Tibial nerve (tissue), 4 donors: Measurements from ENCODE around the gene STX8. TPM values are rescaled to one million over a fixed set of nuclear protein-coding genes. Genes with fewer than 3 reads are reported as not detected.
A peak's percentile ranks its signal among the peaks of the same experiment; 100 is the strongest.

Experiments used
- DNase-seq, 2 donors: peaks; one replicate each; pipeline ENCODE4 v3.0.0-alpha.2; 2019; ENCODE audit warnings: low spot score in 2 of 2
- H3K27ac ChIP-seq, 4 donors: fragments of 200-600 bp; sonication (generic) in 3 of 4; one replicate each; pipeline ENCODE4 v1.5.1; 2017 to 2019; ENCODE audit warnings: mild to moderate bottlenecking in 1 of 4
- H3K27me3 ChIP-seq, 2 donors: fragments of 200-600 bp; sonication (generic) in 1 of 2; one replicate each; pipeline versions ENCODE4 v1.5.1 to v1.6.0; 2017 to 2019
- H3K36me3 ChIP-seq, 3 donors: fragments of 200-600 bp; sonication (generic); one replicate each; pipeline ENCODE4 v1.5.1; 2018 to 2019
- H3K4me1 ChIP-seq, 4 donors: fragments of 200-600 bp; sonication (generic) in 3 of 4; one replicate each; pipeline ENCODE4 v1.5.1; 2017 to 2019
- H3K4me3 ChIP-seq, 4 donors: fragments of 200-600 bp; sonication (generic) in 3 of 4; one replicate each; pipeline ENCODE4 v1.5.1; 2017 to 2019; ENCODE audit warnings: mild to moderate bottlenecking in 1 of 4, moderate library complexity in 1 of 4
- H3K9me3 ChIP-seq, 4 donors: fragments of 200-600 bp; sonication (generic) in 3 of 4; one replicate each; pipeline ENCODE4 v1.5.1; 2017 to 2019
- EP300 ChIP-seq, 2 donors: sonication (generic); formaldehyde crosslinking; IDR thresholded peaks; one replicate each; pipeline ENCODE4 v1.6.1; 2017; ENCODE audit warnings: antibody characterized with exemption in 2 of 2, mild to moderate bottlenecking in 1 of 2
- POLR2A ChIP-seq, 2 donors: fragments of 450-650 bp; IDR thresholded peaks; one replicate each; pipeline ENCODE4 v1.6.1; 2017; ENCODE audit warnings: antibody characterized with exemption in 2 of 2, mild to moderate bottlenecking in 2 of 2, moderate library complexity in 2 of 2
- WGBS, 2 donors: methylation state at CpG; one replicate each; pipeline ENCODE4 v1.1.5; 2018; 5-methylcytosine and 5-hydroxymethylcytosine counted together
- total RNA-seq, 4 donors: library from RNA; depleted of rRNA; stranded (reverse); fragments of >200 nt; gene quantifications; one replicate each; pipeline ENCODE4 v1.1.0, GENCODE V29; 2016
- TF ChIP-seq, protein P1 (sequence below), 5 experiments: fragments of 200-600 bp in 3 of 5; fragments of 450-650 bp in 2 of 5; sonication (generic) in 3 of 5; IDR thresholded peaks; one replicate each; pipeline ENCODE4 v1.5.1; 2016 to 2019; ENCODE audit warnings: antibody characterized with exemption in 5 of 5, mild to moderate bottlenecking in 3 of 5, moderate library complexity in 2 of 5

The STX8 gene
- total RNA-seq, 4 donors from 2014 or later = 57.7 to 97.2 (median 69.1) TPM

DNA sequence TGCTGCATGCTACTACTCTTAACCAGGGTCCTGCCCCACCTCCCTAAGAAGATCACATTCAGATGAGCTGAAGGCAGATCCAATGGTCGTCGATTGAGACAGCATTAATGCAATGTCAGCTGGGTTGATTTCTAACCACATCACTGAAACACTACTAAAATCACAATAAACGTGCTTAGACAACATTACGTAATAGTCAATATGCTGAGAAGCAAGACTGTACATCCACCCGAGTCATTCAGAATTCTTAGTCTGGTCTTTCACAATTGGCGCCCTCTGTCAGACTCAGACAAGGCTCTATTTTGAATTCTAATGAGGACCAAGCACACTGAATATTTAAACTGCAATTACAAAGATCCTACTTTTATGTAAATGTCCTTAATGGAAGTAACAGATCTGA, 205.2 kb downstream of the STX8 start:
- Histone ChIP-seq H3K36me3 (no peaks in the 10 kb centered on the region), H3K4me1 (peaks cover 0 to 5% (median 0%) of the 10 kb centered on the region in 4 donors), H3K9me3 (no peaks in the 10 kb centered on the region), H3K4me3 (no peak overlapping the region), H3K27ac (no peak overlapping the region), H3K27me3 (no peaks in the 10 kb centered on the region)
- no peak for DNase-seq
- TF ChIP-seq, protein P1, sequence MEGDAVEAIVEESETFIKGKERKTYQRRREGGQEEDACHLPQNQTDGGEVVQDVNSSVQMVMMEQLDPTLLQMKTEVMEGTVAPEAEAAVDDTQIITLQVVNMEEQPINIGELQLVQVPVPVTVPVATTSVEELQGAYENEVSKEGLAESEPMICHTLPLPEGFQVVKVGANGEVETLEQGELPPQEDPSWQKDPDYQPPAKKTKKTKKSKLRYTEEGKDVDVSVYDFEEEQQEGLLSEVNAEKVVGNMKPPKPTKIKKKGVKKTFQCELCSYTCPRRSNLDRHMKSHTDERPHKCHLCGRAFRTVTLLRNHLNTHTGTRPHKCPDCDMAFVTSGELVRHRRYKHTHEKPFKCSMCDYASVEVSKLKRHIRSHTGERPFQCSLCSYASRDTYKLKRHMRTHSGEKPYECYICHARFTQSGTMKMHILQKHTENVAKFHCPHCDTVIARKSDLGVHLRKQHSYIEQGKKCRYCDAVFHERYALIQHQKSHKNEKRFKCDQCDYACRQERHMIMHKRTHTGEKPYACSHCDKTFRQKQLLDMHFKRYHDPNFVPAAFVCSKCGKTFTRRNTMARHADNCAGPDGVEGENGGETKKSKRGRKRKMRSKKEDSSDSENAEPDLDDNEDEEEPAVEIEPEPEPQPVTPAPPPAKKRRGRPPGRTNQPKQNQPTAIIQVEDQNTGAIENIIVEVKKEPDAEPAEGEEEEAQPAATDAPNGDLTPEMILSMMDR (IDR thresholded peaks at IDR 0.05) = no peak
- TF ChIP-seq EP300 (IDR thresholded peaks at IDR 0.05) (no peak), POLR2A (IDR thresholded peaks at IDR 0.05) (no peak)
- WGBS, 2 donors = 53 to 55% methylated on average over 6 of the region's 6 CpGs

DNA sequence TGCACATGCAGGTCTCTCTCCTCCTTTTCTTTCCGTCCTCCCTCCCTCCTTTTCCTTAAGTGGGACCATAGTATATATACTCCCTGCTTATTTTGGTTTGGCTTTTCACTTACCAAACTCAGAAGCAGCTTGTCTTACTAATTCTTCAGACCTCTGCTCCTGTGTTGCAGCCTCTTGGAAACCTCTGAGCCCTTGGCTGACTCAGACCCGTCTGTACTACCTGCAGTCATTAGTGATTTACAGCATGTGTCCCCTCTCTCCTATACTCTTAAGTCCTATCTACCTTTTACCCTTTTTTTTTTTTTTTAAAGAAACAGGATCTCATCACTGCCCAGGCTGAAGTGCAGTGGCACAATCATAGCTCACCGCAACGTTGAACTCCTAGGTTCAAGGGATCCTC, 207.0 kb downstream of the STX8 start:
- TF ChIP-seq EP300 (IDR thresholded peaks at IDR 0.05) = no peak
- TF ChIP-seq, protein P1 (IDR thresholded peaks at IDR 0.05) = no peak
- no peak for TF ChIP-seq POLR2A (IDR thresholded peaks at IDR 0.05)
- H3K4me3 ChIP-seq = no peak overlapping the region
- no peaks in the 10 kb centered on the region for H3K27me3 ChIP-seq
- H3K36me3 ChIP-seq = no peaks in the 10 kb centered on the region
- no peak overlapping the region for H3K27ac ChIP-seq
- no peaks in the 10 kb centered on the region for H3K9me3 ChIP-seq
- no peak for DNase-seq
- H3K4me1 ChIP-seq = peaks cover 0 to 13% (median 0%) of the 10 kb centered on the region in 4 donors
- 93% methylated on average over 4 of the region's 4 CpGs for WGBS, 2 donors

DNA sequence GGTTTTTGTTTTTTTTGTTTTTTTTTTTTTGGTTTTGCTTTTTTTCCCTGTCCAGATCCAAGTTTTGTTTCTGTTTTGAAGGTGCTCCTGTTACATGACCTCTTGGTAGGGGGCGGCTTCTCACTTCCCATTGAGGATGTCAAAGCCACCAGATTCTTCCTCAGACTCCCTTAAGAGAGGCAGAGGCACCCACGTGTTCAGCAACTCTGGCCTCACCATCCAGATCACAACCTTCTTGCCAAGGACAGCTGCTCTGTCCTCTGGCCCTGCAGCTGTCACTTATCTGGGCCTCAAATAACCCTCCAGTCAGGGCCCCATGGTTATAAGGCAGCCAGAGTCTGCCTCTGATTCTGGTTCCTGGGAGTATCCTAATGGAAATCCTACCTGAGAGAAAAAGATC, 208.5 kb downstream of the STX8 start:
- 40 to 46% methylated on average over 2 of the region's 2 CpGs for WGBS, 2 donors
- Histone ChIP-seq H3K27me3 (no peaks in the 10 kb centered on the region), H3K27ac (no peak overlapping the region), H3K4me1 (peaks cover 0 to 13% (median 0%) of the 10 kb centered on the region in 4 donors), H3K36me3 (no peaks in the 10 kb centered on the region), H3K4me3 (no peak overlapping the region), H3K9me3 (no peaks in the 10 kb centered on the region)
- TF ChIP-seq EP300 (IDR thresholded peaks at IDR 0.05) (no peak), POLR2A (IDR thresholded peaks at IDR 0.05) (no peak)
- TF ChIP-seq, protein P1 (IDR thresholded peaks at IDR 0.05) = no peak
- DNase-seq = no peak

- no peaks in the 10 kb centered on the region for H3K36me3 ChIP-seq
- DNase-seq = no peak
- H3K9me3 ChIP-seq = no peaks in the 10 kb centered on the region
- H3K27ac ChIP-seq = peak overlapping the region in 1 of 4 donors; percentile 49
- H3K4me3 ChIP-seq = no peak overlapping the region
- no peaks in the 10 kb centered on the region for H3K27me3 ChIP-seq
- H3K4me1 ChIP-seq = peaks cover 0 to 24% (median 0%) of the 10 kb centered on the region in 4 donors
- TF ChIP-seq POLR2A (IDR thresholded peaks at IDR 0.05) (no peak), EP300 (IDR thresholded peaks at IDR 0.05) (no peak)
- TF ChIP-seq, protein P1 (IDR thresholded peaks at IDR 0.05) = no peak
- 54 to 59% methylated on average over 3 of the region's 3 CpGs for WGBS, 2 donors
Measured at GRCh38 chr17:9364837-9365430, 210.7 kb downstream of the STX8 start.

GRCh38 chr17:9363440-9364350, 211.9 kb downstream of the STX8 start:
- Histone ChIP-seq H3K9me3 (no peaks in the 10 kb centered on the region), H3K27me3 (no peaks in the 10 kb centered on the region), H3K27ac (no peak overlapping the region), H3K4me3 (no peak overlapping the region), H3K36me3 (no peaks in the 10 kb centered on the region), H3K4me1 (peaks cover 0 to 24% (median 0%) of the 10 kb centered on the region in 4 donors)
- TF ChIP-seq EP300 (IDR thresholded peaks at IDR 0.05) (no peak), POLR2A (IDR thresholded peaks at IDR 0.05) (no peak)
- TF ChIP-seq, protein P1 (IDR thresholded peaks at IDR 0.05) = no peak
- DNase-seq = no peak
- WGBS, 2 donors = 90 to 91% methylated on average over 13 of the region's 13 CpGs
